IPS-15b (cell line): ENCODE measurements around the gene PLD5.
"Not testable (repeated sequence)": the region's sequence is repeated elsewhere in the genome, so short reads cannot be mapped to it uniquely, and the experiment has no call there.

Experiments
- H3K27me3 ChIP-seq: one replicate; pipeline ENCODE4 v1.6.1; 2013; ENCODE audit warnings: low read length; ENCODE audit not compliant: control insufficient read depth, insufficient read depth
- H3K36me3 ChIP-seq: one replicate; pipeline ENCODE4 v1.6.1; 2013; ENCODE audit warnings: low read length; ENCODE audit not compliant: control insufficient read depth, insufficient read depth
- H3K4me1 ChIP-seq: one replicate; pipeline ENCODE4 v1.6.1; 2013; ENCODE audit warnings: mild to moderate bottlenecking, low read length; ENCODE audit not compliant: control insufficient read depth, insufficient read depth
- H3K4me3 ChIP-seq: one replicate; pipeline ENCODE4 v1.5.1; 2013; ENCODE audit warnings: low read depth, low read length
- H3K9ac ChIP-seq: one replicate; pipeline ENCODE4 v1.6.1; 2013; ENCODE audit warnings: low read depth, mild to moderate bottlenecking, low read length
- H3K9me3 ChIP-seq: one replicate; pipeline ENCODE4 v1.6.1; 2013; ENCODE audit warnings: mild to moderate bottlenecking, low read length; ENCODE audit not compliant: control insufficient read depth, insufficient read depth

The PLD5 gene

DNA sequence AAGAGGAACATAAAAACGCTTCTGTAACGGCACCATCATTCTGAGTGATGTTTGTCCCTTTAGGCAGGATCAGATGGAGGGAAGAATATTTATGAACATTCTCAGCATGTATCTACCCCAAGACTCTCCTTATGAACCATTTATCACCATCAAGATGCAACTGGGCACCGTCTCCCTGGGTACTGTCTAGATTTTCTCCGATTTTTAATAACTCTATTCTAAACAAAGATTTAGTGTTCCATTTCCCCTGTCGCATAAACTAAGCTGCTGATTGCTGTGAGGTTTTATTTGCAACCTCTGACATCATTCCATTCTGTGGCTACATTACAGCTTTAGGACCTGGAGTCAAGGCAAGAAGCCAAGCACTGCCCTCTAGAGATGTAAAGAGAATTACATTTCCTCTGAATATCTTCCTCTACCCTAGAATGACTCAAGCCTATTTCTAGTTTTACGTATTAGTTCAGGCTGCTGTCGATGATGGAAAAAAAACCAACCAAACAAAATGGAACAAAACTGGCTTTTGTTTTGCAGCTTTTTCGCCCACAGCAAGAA lies 395.5 kb downstream of the PLD5 start:
- Histone ChIP-seq H3K27me3 (no peaks in the 10 kb centered on the region), H3K9me3 (no peaks in the 10 kb centered on the region), H3K36me3 (no peaks in the 10 kb centered on the region), H3K4me1 (no peaks in the 10 kb centered on the region), H3K4me3 (no peak overlapping the region), H3K9ac (no peak overlapping the region)

DNA sequence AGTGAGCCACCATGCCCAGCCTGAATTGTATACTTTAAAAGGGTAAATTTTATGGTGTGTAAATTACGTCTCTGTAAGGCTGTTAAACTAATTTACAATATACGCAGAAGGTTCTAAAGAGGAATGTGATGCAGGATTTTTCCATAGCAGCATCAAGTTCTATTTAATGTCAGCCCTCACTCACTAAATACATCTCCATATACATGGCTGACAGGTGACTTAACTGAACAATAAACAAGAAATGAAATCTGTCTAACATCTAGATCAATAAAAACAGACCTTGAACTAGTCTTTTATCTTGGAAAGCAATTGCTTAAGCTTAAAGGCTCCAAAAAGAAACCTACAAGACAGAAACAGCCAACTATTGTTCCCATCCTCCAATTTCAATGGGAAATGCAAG lies 404.1 kb downstream of the PLD5 start:
- Histone ChIP-seq H3K9ac (no peak overlapping the region), H3K4me1 (no peaks in the 10 kb centered on the region), H3K27me3 (no peaks in the 10 kb centered on the region), H3K36me3 (no peaks in the 10 kb centered on the region), H3K4me3 (no peak overlapping the region), H3K9me3 (no peaks in the 10 kb centered on the region)

DNA sequence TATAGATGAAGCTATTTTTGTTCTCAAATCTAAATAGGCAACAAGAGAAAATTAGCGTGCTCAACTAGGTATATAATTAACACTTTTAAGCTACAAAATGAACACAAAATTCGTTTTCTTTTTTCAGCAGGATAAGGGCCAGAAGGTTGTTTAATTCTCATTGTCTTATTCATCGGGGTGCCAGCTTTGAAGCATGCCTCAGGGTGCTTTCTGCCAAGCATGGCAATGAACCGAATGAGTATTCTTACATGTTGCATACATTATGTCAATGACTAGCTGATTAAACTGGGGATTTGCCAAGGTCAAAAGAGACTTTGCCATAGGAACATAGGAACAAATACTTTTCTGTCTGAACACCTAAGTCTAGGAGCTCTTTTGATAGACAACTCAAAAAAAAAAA lies 423.6 kb downstream of the PLD5 start:
- no peak overlapping the region for H3K9ac ChIP-seq
- H3K9me3 ChIP-seq = no peaks in the 10 kb centered on the region
- H3K27me3 ChIP-seq = no peaks in the 10 kb centered on the region
- no peaks in the 10 kb centered on the region for H3K36me3 ChIP-seq
- H3K4me3 ChIP-seq = no peak overlapping the region
- no peaks in the 10 kb centered on the region for H3K4me1 ChIP-seq

DNA sequence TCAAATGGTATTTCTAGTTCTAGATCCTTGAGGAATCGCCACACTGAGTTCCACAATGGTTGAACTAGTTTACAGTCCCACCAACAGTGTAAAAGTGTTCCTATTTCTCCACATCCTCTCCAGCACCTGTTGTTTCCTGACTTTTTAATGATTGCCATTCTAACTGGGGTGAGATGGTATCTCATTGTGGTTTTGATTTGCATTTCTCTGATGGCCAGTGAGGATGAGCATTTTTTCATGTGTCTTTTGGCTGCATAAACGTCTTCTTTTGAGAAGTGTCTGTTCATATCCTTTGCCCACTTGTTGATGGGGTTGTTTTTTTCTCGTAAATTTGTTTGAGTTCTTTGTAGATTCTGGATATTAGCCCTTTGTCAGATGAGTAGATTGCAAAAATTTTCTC lies 427.2 kb downstream of the PLD5 start:
- H3K4me3 ChIP-seq, H3K9ac ChIP-seq, H3K9me3 ChIP-seq, H3K4me1 ChIP-seq, H3K27me3 ChIP-seq, H3K36me3 ChIP-seq: not testable (repeated sequence)

DNA sequence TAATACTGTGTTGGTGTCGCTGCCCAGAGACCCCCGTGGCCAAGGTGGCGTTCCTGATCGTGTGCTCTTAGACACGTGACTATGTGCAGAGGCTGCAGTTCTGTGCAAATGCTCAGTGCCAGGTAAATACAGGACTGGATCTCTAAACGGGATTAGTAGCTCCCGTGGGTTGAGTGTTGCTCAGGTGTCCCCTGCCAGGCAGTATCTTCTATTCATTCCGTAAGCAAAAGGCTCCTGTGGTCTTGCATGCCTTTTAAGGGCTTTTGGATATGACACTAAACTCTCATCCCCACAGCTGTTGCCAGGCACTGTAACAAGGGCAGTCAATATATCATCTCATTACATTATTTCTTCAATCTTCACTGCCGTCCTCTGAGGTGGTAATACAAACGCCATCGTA lies 431.4 kb downstream of the PLD5 start:
- Histone ChIP-seq H3K36me3 (no peaks in the 10 kb centered on the region), H3K9ac (no peak overlapping the region), H3K27me3 (no peaks in the 10 kb centered on the region), H3K4me1 (no peaks in the 10 kb centered on the region), H3K9me3 (no peaks in the 10 kb centered on the region), H3K4me3 (no peak overlapping the region)

DNA sequence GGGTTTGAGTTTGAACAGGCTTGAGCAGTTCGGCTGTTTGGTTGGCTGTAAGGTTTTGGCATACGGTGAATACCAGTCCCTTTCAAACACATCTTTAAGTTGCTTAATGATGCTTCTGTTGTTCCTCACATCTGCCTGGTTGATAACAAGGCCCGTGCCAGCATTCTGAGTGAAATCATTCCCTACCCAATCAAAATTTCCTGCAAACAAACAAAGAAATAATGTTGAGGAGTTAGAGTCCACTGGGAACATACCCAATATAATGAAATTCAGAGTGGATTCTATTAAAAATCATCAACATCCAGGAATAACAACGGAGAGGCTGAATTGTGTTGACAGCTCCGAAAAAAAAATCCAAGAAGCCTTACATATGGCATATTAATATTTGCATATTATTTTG lies 434.6 kb downstream of the PLD5 start:
- peaks cover 3% of the 10 kb centered on the region for H3K4me1 ChIP-seq
- H3K4me3 ChIP-seq = no peak overlapping the region
- H3K9ac ChIP-seq = no peak overlapping the region
- H3K27me3 ChIP-seq = no peaks in the 10 kb centered on the region
- H3K36me3 ChIP-seq = no peaks in the 10 kb centered on the region
- H3K9me3 ChIP-seq = no peaks in the 10 kb centered on the region

DNA sequence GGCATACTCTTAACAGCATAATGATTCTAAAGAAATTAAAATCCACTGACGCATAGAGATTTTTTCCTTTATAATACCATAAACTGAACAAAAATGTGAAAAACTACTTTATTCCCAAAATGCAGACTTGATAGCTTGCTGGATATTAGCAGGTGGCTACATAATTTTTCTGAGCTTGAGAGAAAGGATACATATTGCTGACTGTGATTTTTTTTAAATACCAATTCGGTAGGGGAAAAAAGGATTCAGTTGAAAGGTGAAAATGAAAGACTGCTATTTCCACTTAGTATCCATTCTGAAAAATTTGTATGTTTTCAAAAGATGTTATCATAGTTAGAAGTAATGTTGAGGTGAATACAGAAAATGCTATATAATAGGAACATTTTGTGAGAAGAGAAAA lies 435.6 kb downstream of the PLD5 start:
- Histone ChIP-seq H3K36me3 (no peaks in the 10 kb centered on the region), H3K4me3 (no peak overlapping the region), H3K9ac (no peak overlapping the region), H3K27me3 (no peaks in the 10 kb centered on the region), H3K4me1 (peaks cover 3% of the 10 kb centered on the region), H3K9me3 (no peaks in the 10 kb centered on the region)

DNA sequence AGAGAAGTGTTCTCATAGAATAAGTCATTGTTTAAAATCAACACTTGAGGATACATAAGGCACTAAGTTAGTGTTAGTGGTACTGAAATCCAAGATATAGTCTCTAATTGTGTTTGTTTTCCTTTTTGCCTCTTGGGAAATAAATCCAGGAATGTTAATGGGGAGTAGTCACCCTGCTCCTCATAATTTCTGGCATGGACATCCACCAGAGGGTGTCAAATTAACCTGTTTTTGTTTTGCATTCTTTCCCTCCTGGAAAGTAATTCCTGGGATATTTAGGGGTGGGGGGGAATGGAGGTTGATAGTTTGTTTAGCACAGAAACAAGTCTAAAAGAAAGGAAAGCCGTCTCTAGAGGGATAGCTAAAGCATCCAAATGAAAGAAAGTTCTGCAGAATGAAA lies 437.8 kb downstream of the PLD5 start:
- H3K4me1 ChIP-seq = peaks cover 3% of the 10 kb centered on the region
- no peaks in the 10 kb centered on the region for H3K27me3 ChIP-seq
- H3K36me3 ChIP-seq = no peaks in the 10 kb centered on the region
- H3K9me3 ChIP-seq = no peaks in the 10 kb centered on the region
- no peak overlapping the region for H3K9ac ChIP-seq
- no peak overlapping the region for H3K4me3 ChIP-seq

DNA sequence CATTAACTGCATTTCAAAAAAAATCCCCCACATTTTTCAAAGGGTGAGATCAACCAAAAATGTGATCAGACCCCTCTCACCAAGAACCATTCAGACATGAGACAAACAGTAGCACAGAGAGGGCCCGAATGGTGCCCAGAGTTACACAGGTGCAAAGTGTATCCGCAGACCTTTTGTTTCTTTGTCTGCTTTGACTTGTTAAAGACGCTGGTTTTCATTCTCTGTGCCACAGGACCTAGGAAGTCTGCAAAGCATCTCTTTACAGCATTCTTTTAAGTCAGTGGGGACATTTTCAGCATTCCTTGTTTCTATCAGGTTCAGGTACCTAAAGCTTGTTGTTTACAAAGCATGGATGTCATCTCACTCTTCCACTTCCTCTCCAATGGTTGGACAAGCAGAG lies 438.4 kb downstream of the PLD5 start:
- Histone ChIP-seq H3K27me3 (no peaks in the 10 kb centered on the region), H3K36me3 (no peaks in the 10 kb centered on the region), H3K4me3 (no peak overlapping the region), H3K4me1 (peaks cover 3% of the 10 kb centered on the region), H3K9me3 (no peaks in the 10 kb centered on the region), H3K9ac (no peak overlapping the region)

DNA sequence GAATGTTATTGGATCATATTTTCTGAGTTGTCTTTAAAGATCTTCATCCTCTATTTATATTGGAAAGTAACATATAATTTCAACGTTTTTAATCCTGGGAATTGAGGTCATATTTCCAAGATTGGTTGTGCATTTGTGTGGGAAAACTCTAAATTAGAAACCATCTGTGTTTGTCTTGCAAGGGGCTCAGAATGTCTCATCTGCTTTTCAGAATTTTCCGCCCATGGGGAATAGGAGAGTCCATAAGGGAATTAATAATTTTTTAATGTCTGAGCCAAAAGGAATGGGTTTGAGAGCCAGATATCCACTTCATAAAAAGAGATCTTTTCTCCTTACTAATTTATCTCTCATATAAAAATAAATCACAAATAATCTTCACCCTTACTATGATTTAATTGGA lies 440.8 kb downstream of the PLD5 start:
- H3K9me3 ChIP-seq = no peaks in the 10 kb centered on the region
- H3K27me3 ChIP-seq = no peaks in the 10 kb centered on the region
- peaks cover 3% of the 10 kb centered on the region for H3K4me1 ChIP-seq
- H3K9ac ChIP-seq = no peak overlapping the region
- H3K4me3 ChIP-seq = no peak overlapping the region
- H3K36me3 ChIP-seq = no peaks in the 10 kb centered on the region

DNA sequence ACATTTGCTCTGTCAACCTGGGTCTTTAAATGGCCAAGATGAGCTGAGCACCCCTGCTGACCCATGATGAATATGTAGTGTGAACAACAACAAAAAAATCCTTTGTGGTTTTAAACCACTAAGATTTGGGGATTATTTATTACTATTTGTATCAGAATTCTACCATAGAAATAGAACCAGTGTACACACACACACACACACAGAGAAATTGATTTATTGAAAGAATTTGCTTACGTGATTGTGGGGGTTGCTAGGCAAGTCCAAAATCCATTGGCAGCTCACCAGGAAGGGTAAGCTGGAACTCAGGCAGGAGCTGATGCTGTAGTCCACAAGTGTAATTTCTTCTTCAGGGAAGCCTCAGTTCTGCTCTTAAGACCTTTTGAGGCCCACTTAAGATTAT lies 443.1 kb downstream of the PLD5 start:
- Histone ChIP-seq H3K27me3 (no peaks in the 10 kb centered on the region), H3K4me1 (no peaks in the 10 kb centered on the region), H3K9ac (no peak overlapping the region), H3K4me3 (no peak overlapping the region), H3K9me3 (no peaks in the 10 kb centered on the region), H3K36me3 (no peaks in the 10 kb centered on the region)

DNA sequence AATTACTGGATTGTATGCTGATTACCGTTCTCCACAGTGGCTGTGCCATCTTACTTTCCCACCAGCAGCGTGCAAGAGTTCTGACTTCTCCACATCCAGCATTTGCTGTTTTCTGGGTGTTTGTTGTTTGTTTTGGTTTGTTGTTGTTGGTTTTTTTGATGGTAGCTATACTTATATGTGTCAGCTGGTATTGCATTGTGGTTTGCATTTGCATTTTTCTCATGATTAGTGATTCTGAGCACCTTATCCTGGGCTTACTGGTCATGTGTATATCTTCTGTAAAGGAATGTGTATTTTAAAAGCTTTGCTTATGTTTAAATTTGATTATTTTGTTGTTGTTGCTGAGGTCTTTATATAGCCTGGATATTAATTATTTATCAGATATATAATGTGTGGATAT lies 458.7 kb downstream of the PLD5 start:
- no peak overlapping the region for H3K4me3 ChIP-seq
- no peaks in the 10 kb centered on the region for H3K4me1 ChIP-seq
- no peak overlapping the region for H3K9ac ChIP-seq
- H3K9me3 ChIP-seq = no peaks in the 10 kb centered on the region
- H3K36me3 ChIP-seq = no peaks in the 10 kb centered on the region
- no peaks in the 10 kb centered on the region for H3K27me3 ChIP-seq

DNA sequence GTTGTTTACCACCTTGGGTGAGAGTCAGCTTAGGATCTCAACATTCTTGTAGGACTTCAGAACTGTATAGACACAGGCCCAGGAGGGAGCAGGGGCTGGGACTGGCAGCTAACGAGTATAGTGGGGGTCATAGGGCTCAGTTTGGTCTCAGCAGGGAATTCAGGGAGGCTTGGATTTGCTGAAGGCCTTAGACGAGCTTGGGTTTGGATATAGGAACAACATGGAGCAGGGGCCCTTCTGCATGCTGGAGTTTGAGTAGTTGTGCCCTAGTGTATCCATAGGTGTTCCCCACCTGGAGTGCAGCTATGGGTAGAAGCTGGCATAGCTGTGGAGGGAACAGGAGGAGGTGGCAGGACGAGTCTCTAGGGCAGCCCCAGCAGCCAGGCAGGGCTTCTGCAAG lies 462.2 kb downstream of the PLD5 start:
- Histone ChIP-seq H3K9me3 (no peaks in the 10 kb centered on the region), H3K9ac (no peak overlapping the region), H3K36me3 (no peaks in the 10 kb centered on the region), H3K4me1 (no peaks in the 10 kb centered on the region), H3K4me3 (no peak overlapping the region), H3K27me3 (no peaks in the 10 kb centered on the region)
